Testis (tissue), 3 donors: ENCODE data around the gene LAMA3. TPM values are rescaled to one million over a fixed set of nuclear protein-coding genes. Genes with fewer than 3 reads are reported as not detected.
A peak's percentile ranks its signal among the peaks of the same experiment; 100 is the strongest.

Experiments
- DNase-seq: peaks from one replicate; pipeline ENCODE4 v3.0.0-alpha.2; 2019
- H3K27ac ChIP-seq, 2 donors: fragments of 200-600 bp; sonication (generic); one replicate each; pipeline ENCODE4 v1.5.1; 2019
- H3K27me3 ChIP-seq: fragments of 200-600 bp; sonication (generic); one replicate; pipeline ENCODE4 v1.5.1; 2019
- H3K36me3 ChIP-seq: fragments of 200-600 bp; sonication (generic); one replicate; pipeline ENCODE4 v1.5.1; 2017; ENCODE audit warnings: low read depth; ENCODE audit errors: missing control alignments
- H3K4me1 ChIP-seq: fragments of 200-600 bp; sonication (generic); one replicate; pipeline ENCODE4 v1.5.1; 2019
- H3K4me3 ChIP-seq, 2 donors: fragments of 200-600 bp; sonication (generic); one replicate each; pipeline ENCODE4 v1.5.1; 2017 to 2019
- H3K9me3 ChIP-seq: fragments of 200-600 bp; sonication (generic); one replicate; pipeline ENCODE4 v1.5.1; 2017
- CTCF ChIP-seq, 3 experiments: fragments of 450-650 bp in 2 of 3; fragments of 200-600 bp in 1 of 3; sonication (generic) in 1 of 3; IDR thresholded peaks; one replicate each; pipeline ENCODE4 v1.5.1; 2016 to 2019; ENCODE audit warnings: antibody characterized with exemption in 3 of 3, mild to moderate bottlenecking in 2 of 3, moderate library complexity in 1 of 3
- POLR2A ChIP-seq: fragments of 450-650 bp; IDR thresholded peaks from one replicate; pipeline ENCODE4 v1.6.1; 2017; ENCODE audit warnings: antibody characterized with exemption, mild to moderate bottlenecking, moderate library complexity
- WGBS, 2 donors: methylation state at CpG; one replicate each; pipeline ENCODE4 v1.1.5; 2018; 5-methylcytosine and 5-hydroxymethylcytosine counted together
- intact Hi-C: fragments of 100-400 bp; cut with DNase I; formaldehyde crosslinking; loops from one replicate; pipeline ENCODE4 v1.15.1; 2023; ENCODE audit warnings: low total_unique reads
- polyA plus RNA-seq: library from polyadenylated mRNA; stranded (reverse); fragments of 350-450 nt; fragmentation: Illumina TruSeq; extraction: RNeasy Lipid Tissue Mini Kit (QIAGEN cat#74804); gene quantifications from one replicate; pipeline ENCODE4 v1.2.3, GENCODE V29; 2014; ENCODE audit warnings: low read depth, low replicate concordance; ENCODE audit not compliant: insufficient read depth
- total RNA-seq, 2 donors: library from RNA; depleted of rRNA; stranded (reverse); fragments of >200 nt; gene quantifications; one replicate each; pipeline ENCODE4 v1.2.3, GENCODE V29; 2016

LAMA3 gene
- total and polyA plus RNA-seq, 3 donors from 2014 or later: 11.9 to 22.1 (median 14.1) TPM

DNA sequence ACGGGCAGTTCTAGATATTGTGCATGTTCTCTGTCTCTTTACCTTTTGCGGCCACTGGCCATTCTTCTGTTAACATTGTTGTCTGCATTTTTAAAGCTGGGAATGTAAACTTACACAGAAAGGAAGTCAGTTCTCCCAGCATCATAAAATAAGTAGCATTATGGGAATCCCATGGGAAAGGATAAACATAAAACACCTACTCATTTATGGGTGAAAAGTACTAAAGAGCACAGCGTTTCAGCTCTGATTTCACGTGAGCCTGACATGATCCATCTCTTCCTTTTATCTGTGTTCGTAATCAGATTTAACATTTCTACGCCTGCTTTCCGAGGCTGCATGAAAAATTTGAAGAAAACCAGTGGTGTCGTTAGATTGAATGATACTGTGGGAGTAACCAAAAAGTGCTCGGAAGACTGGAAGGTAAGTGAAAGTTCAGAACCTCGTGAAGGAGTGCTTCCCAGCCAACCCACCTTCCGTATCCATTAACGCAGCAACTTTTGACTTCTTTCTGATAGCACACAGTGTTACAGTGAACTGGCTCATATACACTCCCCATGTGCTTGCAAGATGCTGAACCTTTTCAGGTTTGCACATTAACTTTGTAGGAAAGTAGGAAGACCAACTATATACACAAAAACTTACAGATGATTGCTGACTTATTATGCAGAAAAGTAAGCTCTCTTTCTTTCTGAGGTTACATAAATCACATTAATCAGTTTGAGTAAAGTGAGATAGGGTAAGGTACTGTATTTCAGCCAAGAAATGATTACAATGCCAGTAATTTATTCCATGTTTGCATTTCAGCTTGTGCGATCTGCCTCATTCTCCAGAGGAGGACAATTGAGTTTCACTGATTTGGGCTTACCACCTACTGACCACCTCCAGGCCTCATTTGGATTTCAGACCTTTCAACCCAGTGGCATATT is 238.8 kb downstream of the LAMA3 start:
- 56 to 71% methylated on average over 13 of the region's 13 CpGs for WGBS, 2 donors
- no peak overlapping the region for H3K4me3 ChIP-seq

DNA sequence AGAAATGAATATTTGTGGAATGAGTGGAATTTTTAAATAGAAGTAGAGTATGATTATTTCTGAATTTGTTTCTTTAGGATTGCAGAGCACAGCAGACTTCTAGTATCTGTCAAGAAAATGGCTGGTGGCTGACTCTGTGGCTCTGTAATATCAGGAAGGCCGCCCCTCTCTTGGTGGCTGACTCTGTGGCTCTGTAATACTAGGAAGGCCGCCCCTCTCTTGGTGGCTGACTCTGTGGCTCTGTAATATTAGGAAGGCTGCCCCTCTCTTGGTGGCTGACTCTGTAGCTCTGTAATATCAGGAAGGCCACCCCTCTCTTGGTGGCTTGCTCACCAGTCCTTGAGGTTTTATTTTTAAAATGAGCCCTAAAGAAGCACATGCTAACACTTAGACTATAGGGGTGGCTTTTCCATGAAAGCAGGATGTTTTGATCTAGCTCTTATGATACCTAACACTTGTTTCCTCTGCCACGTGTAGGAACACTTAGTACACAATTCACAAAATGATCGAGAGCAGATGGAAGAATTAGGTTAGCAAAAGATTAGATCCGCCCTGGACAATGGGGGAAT is 240.2 kb downstream of the LAMA3 start:
- intact Hi-C loops: no loop called here
- Histone ChIP-seq H3K9me3 (no peaks in the 10 kb centered on the region), H3K36me3 (no peaks in the 10 kb centered on the region), H3K27me3 (no peaks in the 10 kb centered on the region), H3K4me3 (no peak overlapping the region), H3K27ac (no peak overlapping the region), H3K4me1 (peaks cover 5% of the 10 kb centered on the region)
- WGBS, 2 donors: 82 to 94% methylated on average over 5 of the region's 5 CpGs
- TF ChIP-seq POLR2A: no peak
- no peak for TF ChIP-seq CTCF (IDR thresholded peaks at IDR 0.05)
- no peak for DNase-seq

More for the DNA sequence above, 238.8 kb downstream of the LAMA3 start:
- H3K4me1 ChIP-seq: peaks cover 5% of the 10 kb centered on the region
- H3K9me3 ChIP-seq: no peaks in the 10 kb centered on the region
- H3K27me3 ChIP-seq: no peaks in the 10 kb centered on the region
- H3K36me3 ChIP-seq: no peaks in the 10 kb centered on the region
- peak; percentile 33 for DNase-seq
- TF ChIP-seq POLR2A (no peak), CTCF (IDR thresholded peaks at IDR 0.05) (no peak)
- H3K27ac ChIP-seq: peak overlapping the region; percentile 48 to 72
- intact Hi-C loops: no loop called here

DNA sequence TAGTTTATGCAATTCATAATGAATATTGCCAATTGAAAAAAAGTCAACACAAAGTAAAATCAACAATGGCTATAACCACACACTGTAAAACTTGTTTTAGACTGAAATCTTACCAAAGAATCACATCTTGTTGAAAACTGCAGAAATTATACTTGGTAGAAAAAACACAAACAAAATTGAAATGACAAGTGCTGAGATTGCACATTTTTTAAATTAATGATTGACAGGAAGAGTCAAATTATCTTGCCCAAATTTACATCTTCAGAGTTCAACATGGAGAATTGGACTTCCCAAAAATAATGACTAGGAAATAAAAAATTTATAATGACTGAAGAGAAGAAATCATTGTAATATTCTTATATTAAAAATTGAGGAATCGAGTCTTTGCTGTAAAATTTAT is 240.7 kb downstream of the LAMA3 start:
- WGBS, 2 donors: 96 to 97% methylated on average over 1 of the region's 1 CpG
- no peak overlapping the region for H3K4me3 ChIP-seq
- H3K4me1 ChIP-seq: peaks cover 5% of the 10 kb centered on the region
- H3K9me3 ChIP-seq: no peaks in the 10 kb centered on the region
- intact Hi-C loops: no loop called here
- no peaks in the 10 kb centered on the region for H3K36me3 ChIP-seq
- no peak for TF ChIP-seq POLR2A
- TF ChIP-seq CTCF (IDR thresholded peaks at IDR 0.05): no peak
- H3K27ac ChIP-seq: no peak overlapping the region
- H3K27me3 ChIP-seq: no peaks in the 10 kb centered on the region
- DNase-seq: no peak

- Histone ChIP-seq H3K9me3 (no peaks in the 10 kb centered on the region), H3K4me3 (no peak overlapping the region), H3K27ac (no peak overlapping the region), H3K27me3 (no peaks in the 10 kb centered on the region), H3K4me1 (peaks cover 5% of the 10 kb centered on the region), H3K36me3 (no peaks in the 10 kb centered on the region)
- intact Hi-C loops: no loop called here
- DNase-seq: no peak
- 51 to 56% methylated on average over 8 of the region's 8 CpGs for WGBS, 2 donors
- no peak for TF ChIP-seq CTCF (IDR thresholded peaks at IDR 0.05)
- TF ChIP-seq POLR2A: no peak
Observed at GRCh38 chr18:23932385-23933067, 243.3 kb downstream of the LAMA3 start.
